H1 (cell line): ENCODE results near the gene SCGB3A1.

Experiments
- CHD2 ChIP-seq: IDR thresholded peaks from 2 replicates; pipeline ENCODE4 v1.6.1; 2012; ENCODE audit warnings: low read length, improper control_type of control experiment
- CTCF ChIP-seq, 3 experiments: IDR thresholded peaks; 1 replicate in 2 of 3; 2 replicates in 1 of 3; pipeline versions ENCODE4 v1.5.1 to v1.6.1; 2011; ENCODE audit warnings: low read length in 3 of 3, mild to moderate bottlenecking in 3 of 3, inconsistent platforms in 2 of 3, low read depth in 1 of 3, moderate library complexity in 1 of 3; ENCODE audit not compliant: insufficient read depth in 1 of 3; ENCODE audit errors: control extremely low read depth in 1 of 3
- EP300 ChIP-seq, 2 experiments: IDR thresholded peaks; 1 replicate in 1 of 2; 2 replicates in 1 of 2; pipeline ENCODE4 v1.6.1; 2011 to 2012; ENCODE audit warnings: low read depth in 2 of 2, low read length in 2 of 2, mild to moderate bottlenecking in 2 of 2, borderline replicate concordance in 1 of 2, inconsistent platforms in 1 of 2, moderate library complexity in 1 of 2
- HDAC2 ChIP-seq, 2 experiments: fragments of 300-600 bp in 1 of 2; sonication (generic) in 1 of 2; IDR thresholded peaks; 2 replicates each; pipeline ENCODE4 v1.6.1; 2011 to 2012; ENCODE audit warnings: low read depth in 2 of 2, low read length in 2 of 2, mild to moderate bottlenecking in 2 of 2, moderate library complexity in 2 of 2, borderline replicate concordance in 1 of 2, inconsistent platforms in 1 of 2
- POLR2AphosphoS5 ChIP-seq: IDR thresholded peaks from 2 replicates; pipeline ENCODE4 v1.6.1; 2011; ENCODE audit warnings: low read depth, low read length
- SAP30 ChIP-seq: fragments of 300-600 bp; sonication (generic); IDR thresholded peaks from 2 replicates; pipeline ENCODE4 v1.7.1; 2012; ENCODE audit warnings: low read length, moderate library complexity, mild to moderate bottlenecking, inconsistent platforms; ENCODE audit not compliant: insufficient read depth, insufficient replicate concordance

- TF ChIP-seq EP300 (IDR thresholded peaks at IDR 0.05; ENCODE audit: borderline replicate concordance in 1 of 2, low read depth in 2 of 2, low read length in 2 of 2) (no peak), CTCF (IDR thresholded peaks at IDR 0.05; ENCODE audit: control extremely low read depth in 1 of 3, insufficient read depth in 1 of 3, low read depth in 1 of 3, low read length in 3 of 3) (no peak), POLR2AphosphoS5 (no peak), CHD2 (no peak), SAP30 (no peak), HDAC2 (IDR thresholded peaks at IDR 0.05; ENCODE audit: borderline replicate concordance in 1 of 2, low read depth in 2 of 2, low read length in 2 of 2) (no peak)
Observed at GRCh38 chr5:180594311-180595045, 3.2 kb upstream of the SCGB3A1 start.
